NK-92 (cell line): ENCODE results near the gene PIGC.
"Not testable (repeated sequence)": the region's sequence is repeated elsewhere in the genome, so short reads cannot be mapped to it uniquely, and the experiment has no call there.

ENCODE experiments used
- DNase-seq: peaks from one replicate; lab custom pipeline; 2025; ENCODE audit not compliant: unreplicated experiment; lab: John Stamatoyannopoulos, UW

Gene PIGC

GRCh38 chr1:172467446-172467845, 23.6 kb upstream of the PIGC start:
- DNase-seq = no peak

- DNase-seq = no peak
Observed at GRCh38 chr1:172466795-172467407, 23.0 kb upstream of the PIGC start.

GRCh38 chr1:172465617-172466016, 21.7 kb upstream of the PIGC start:
- DNase-seq = no peak

GRCh38 chr1:172460887-172461315, 17.0 kb upstream of the PIGC start:
- no peak for DNase-seq

GRCh38 chr1:172460177-172460576, 16.3 kb upstream of the PIGC start:
- DNase-seq = no peak

GRCh38 chr1:172457479-172458130, 13.7 kb upstream of the PIGC start:
- DNase-seq = no peak

- DNase-seq = no peak
Observed at GRCh38 chr1:172456344-172456769, 12.5 kb upstream of the PIGC start.

- DNase-seq = no peak
Observed at GRCh38 chr1:172455451-172455850, 11.6 kb upstream of the PIGC start.

GRCh38 chr1:172453607-172454006, 9.7 kb upstream of the PIGC start:
- no peak for DNase-seq

- no peak for DNase-seq
Observed at GRCh38 chr1:172453153-172453545, 9.3 kb upstream of the PIGC start.

GRCh38 chr1:172452536-172453152, 8.8 kb upstream of the PIGC start:
- no peak for DNase-seq

GRCh38 chr1:172451002-172451443, 7.2 kb upstream of the PIGC start:
- DNase-seq = no peak

GRCh38 chr1:172450524-172450885, 6.6 kb upstream of the PIGC start:
- DNase-seq = no peak

- DNase-seq = no peak
Observed at GRCh38 chr1:172449585-172450523, 6.0 kb upstream of the PIGC start.

GRCh38 chr1:172448995-172449584, 5.2 kb upstream of the PIGC start:
- DNase-seq = no peak

- DNase-seq = no peak
Observed at GRCh38 chr1:172447641-172448040, 3.8 kb upstream of the PIGC start.

- no peak for DNase-seq
Observed at GRCh38 chr1:172446547-172446946, 2.7 kb upstream of the PIGC start.

- no peak for DNase-seq
Observed at GRCh38 chr1:172442843-172443565, 865 bp downstream of the PIGC start.

- DNase-seq = no peak
Observed at GRCh38 chr1:172442404-172442803, 1.5 kb downstream of the PIGC start.

- not testable (repeated sequence) for DNase-seq
Observed at GRCh38 chr1:172437183-172437582, 6.7 kb downstream of the PIGC start.
